K562 (cell line): ENCODE data around the gene PPFIBP2. TPM values are rescaled to one million over a fixed set of nuclear protein-coding genes. Genes with fewer than 3 reads are reported as not detected.

ENCODE experiments used
- ATF7 ChIP-seq: fragments of 450-650 bp; IDR thresholded peaks from 2 replicates; pipeline ENCODE4 v1.7.1; 2014; ENCODE audit warnings: mild to moderate bottlenecking, moderate library complexity
- CEBPB ChIP-seq: fragments of 450-650 bp; IDR thresholded peaks from 2 replicates; pipeline ENCODE4 v1.6.1; 2016; ENCODE audit warnings: missing genetic modification characterization, missing compliant biosample characterization
- CTBP1 ChIP-seq: fragments of 450-650 bp; IDR thresholded peaks from 2 replicates; pipeline ENCODE4 v1.6.1; 2016; ENCODE audit warnings: borderline replicate concordance
- GATA2 ChIP-seq: sonication (generic); formaldehyde crosslinking; IDR thresholded peaks from 2 replicates; pipeline ENCODE4 v1.4.0; 2020; ENCODE audit warnings: mild to moderate bottlenecking, missing genetic modification reagents
- JUND ChIP-seq, 2 experiments: IDR thresholded peaks; 2 replicates in 1 of 2; 3 replicates in 1 of 2; pipeline ENCODE4 v1.6.1; 2011; ENCODE audit warnings: borderline replicate concordance in 2 of 2, low read depth in 2 of 2, low read length in 2 of 2, improper control_type of control experiment in 1 of 2, missing biosample characterization in 1 of 2, missing genetic modification characterization in 1 of 2, missing genetic modification reagents in 1 of 2
- MTF1 ChIP-seq: fragments of 250-450 bp; sonication (Bioruptor Pico); IDR thresholded peaks from 2 replicates; pipeline ENCODE4 v1.9.0; 2021; ENCODE audit warnings: moderate library complexity, mild to moderate bottlenecking, inconsistent platforms, borderline replicate concordance
- NRF1 ChIP-seq, 2 experiments: fragments of 450-650 bp; IDR thresholded peaks in 1 of 2; conservative IDR thresholded peaks in 1 of 2; 2 replicates each; pipeline ENCODE4 v1.6.1; 2014; ENCODE audit warnings: mild to moderate bottlenecking in 2 of 2
- PKNOX1 ChIP-seq: fragments of 450-650 bp; IDR thresholded peaks from 2 replicates; pipeline ENCODE4 v1.6.1; 2016
- RAD21 ChIP-seq, 2 experiments: fragments of 250-450 bp in 1 of 2; fragments of 450-650 bp in 1 of 2; sonication (Bioruptor Pico) in 1 of 2; formaldehyde crosslinking in 1 of 2; IDR thresholded peaks in 1 of 2; conservative IDR thresholded peaks in 1 of 2; 2 replicates each; pipeline versions ENCODE4 v1.4.0 to v1.8.0; 2020 to 2022; ENCODE audit warnings: mild to moderate bottlenecking in 2 of 2, moderate library complexity in 1 of 2
- SOX6 ChIP-seq: fragments of 450-650 bp; IDR thresholded peaks from 2 replicates; pipeline ENCODE4 v1.6.1; 2014; ENCODE audit warnings: mild to moderate bottlenecking
- SPI1 ChIP-seq: IDR thresholded peaks from 2 replicates; pipeline ENCODE4 v1.6.1; 2011; ENCODE audit warnings: low read depth, low read length, control low read depth, borderline replicate concordance
- XRCC3 ChIP-seq: fragments of 450-650 bp; IDR thresholded peaks from 2 replicates; pipeline ENCODE4 v1.6.1; 2017; ENCODE audit warnings: mild to moderate bottlenecking, moderate library complexity
- ZFP30 ChIP-seq: fragments of 250-450 bp; sonication (Bioruptor Pico); IDR thresholded peaks from 2 replicates; pipeline ENCODE4 v1.8.0; 2022; ENCODE audit warnings: moderate library complexity, mild to moderate bottlenecking, inconsistent platforms, borderline replicate concordance
- ZNF830 ChIP-seq: fragments of 250-450 bp; sonication (Bioruptor Pico); IDR thresholded peaks from 2 replicates; pipeline ENCODE4 v1.5.0; 2021; ENCODE audit warnings: mild to moderate bottlenecking
- polyA plus RNA-seq, 8 experiments: library from polyadenylated mRNA; depleted of rRNA in 4 of 8; stranded (reverse) in 5 of 8; unstranded in 3 of 8; fragments of >200 nt; fragmentation: Nextera tagmentation in 2 of 8; fragmentation: Illumina TruSeq in 1 of 8; extraction: Ambion mirVana in 2 of 8; extraction: Trizol in 1 of 8; gene quantifications; 2 replicates each; pipeline versions ENCODE4 v1.2.1 to v1.2.3, GENCODE V29; 2011 to 2014; ENCODE audit warnings: inconsistent platforms in 1 of 8, missing spikeins in 1 of 8
- total RNA-seq, 7 experiments: library from RNA; depleted of rRNA in 6 of 7; stranded (reverse); fragments of >200 nt in 6 of 7; fragmentation: Illumina TruSeq in 2 of 7; extraction: Trizol in 2 of 7; gene quantifications; 2 replicates each; pipeline versions ENCODE4 v1.2.1 to v1.2.3, GENCODE V29; 2011 to 2021; ENCODE audit warnings: low replicate concordance in 1 of 7

PPFIBP2 gene
- total and polyA plus RNA-seq, 9 of the 15 experiments (the other 6 are each of a cell fraction or from before 2014, with no cell fraction given), result 0.18 to 3.4 (median 1.2) TPM

- TF ChIP-seq XRCC3 (no peak), GATA2 (CRISPR knock-in tag) (peak; percentile 79), NRF1 (conservative IDR thresholded peaks at IDR 0.05 in 1 of 2, IDR thresholded peaks at IDR 0.05 in 1 of 2) (no peak), JUND (IDR thresholded peaks at IDR 0.05; ENCODE audit: borderline replicate concordance, low read depth, low read length) (no peak), JUND (tag; IDR thresholded peaks at IDR 0.05; ENCODE audit: borderline replicate concordance, low read depth, low read length) (peak; percentile 35; the same call in 1 of the 3 replicates), CEBPB (peak; percentile 69), ZNF830 (CRISPR knock-in tag) (no peak), CTBP1 (peak; percentile 70; the same call in 1 of the 2 replicates), SPI1 (peak; percentile 98), MTF1 (no peak), PKNOX1 (peak; percentile 70; the same call in 1 of the 2 replicates), RAD21 (CRISPR knock-in tag; conservative IDR thresholded peaks at IDR 0.05 in 1 of 2, IDR thresholded peaks at IDR 0.05 in 1 of 2) (0 out of 4 replicates have a peak, but pooled peaks of 1 of the 2 experiments have one; percentile 10), ATF7 (0 out of 2 replicates have a peak, but pooled peaks have one; percentile 23), ZFP30 (no peak), SOX6 (0 out of 2 replicates have a peak, but pooled peaks have one; percentile 17)
- TF ChIP-seq, all 486 proteins: peak for 15
Measured at GRCh38 chr11:7651140-7651551, 137.3 kb downstream of the PPFIBP2 start (continued).
